ENCODE measurements around the gene OR1L8. TPM values are rescaled to one million over a fixed set of nuclear protein-coding genes. Genes with fewer than 3 reads are reported as not detected.

Gene OR1L8
- total and polyA plus RNA-seq, 2 donors (not counting 3 experiments of a cell fraction or from before 2014, with no cell fraction given) = 0.15 to 1.8 TPM

GRCh38 chr9:122551371-122551770, 31.8 kb downstream of the OR1L8 start:
- CTCF ChIA-PET = interaction anchor here (1.0 kb wide), 1 partner anchor 52 kb away, joined by 3 read pairs; no protein-coding TSS in a partner anchor
- Histone ChIP-seq H3K4me1 (ENCODE audit: control insufficient read depth, extremely low read depth, insufficient read depth, low read length) (no peaks in the 10 kb centered on the region), H3K4me3 (replicated peaks in 1 of 3; ENCODE audit: insufficient read depth in 1 of 3, low read depth in 1 of 3, low read length in 3 of 3) (no peak overlapping the region), H3K27me3 (ENCODE audit: control insufficient read depth in 2 of 2, insufficient read depth in 2 of 2, low read length in 2 of 2) (peaks cover 2 to 3% of the 10 kb centered on the region in 2 experiments), H3K9me3 (replicated peaks; ENCODE audit: control insufficient read depth, insufficient read depth, low read length) (no peaks in the 10 kb centered on the region), H3K9me1 (replicated peaks; ENCODE audit: control insufficient read depth, extremely low read depth, insufficient read depth, low read length) (no peaks in the 10 kb centered on the region), H3K9ac (replicated peaks; ENCODE audit: extremely low read depth, insufficient read depth, low read length) (no peak overlapping the region), H3K79me2 (ENCODE audit: control insufficient read depth, insufficient read depth, low read length) (no peaks in the 10 kb centered on the region), H3K4me2 (ENCODE audit: insufficient read depth, low read length) (no peak overlapping the region), H2AFZ (ENCODE audit: low read depth, low read length) (no peak overlapping the region), H3K27ac (ENCODE audit: insufficient read depth, low read depth, low read length) (no peak overlapping the region), H4K20me1 (replicated peaks; ENCODE audit: control insufficient read depth, extremely low read depth, insufficient read depth, low read length) (no peaks in the 10 kb centered on the region), H3K36me3 (ENCODE audit: control insufficient read depth in 2 of 2, extremely low read depth in 1 of 2, insufficient read depth in 2 of 2, low read length in 2 of 2) (no peaks in the 10 kb centered on the region)
- POLR2A ChIA-PET = no interaction called here
- BruUV-seq (replicated peaks) = no TSS peak
- DNase-seq (ENCODE audit: low read depth, low spot score) (no peak), FAIRE-seq (no peak)
- TF ChIP-seq POLR2A (IDR thresholded peaks at IDR 0.05; ENCODE audit: low read depth, low read length) = no peak
- TF ChIP-seq CTCF (IDR thresholded peaks at IDR 0.05; ENCODE audit: extremely low read depth in 1 of 2, insufficient read depth in 1 of 2, low read depth in 1 of 2, low read length in 2 of 2) = no peak
- TF ChIP-seq GATA2 (IDR thresholded peaks at IDR 0.05; ENCODE audit: insufficient read depth, insufficient read length, low read depth, low read length) = no peak
- intact Hi-C loops (cut with micrococcal nuclease) = no loop called here
- dilution Hi-C loops (cut with MboI; ENCODE audit: extremely low pct_ligation_motif_present, low sequenced_read_pairs) = no loop called here

- H4K20me1 ChIP-seq (replicated peaks; ENCODE audit: control insufficient read depth, extremely low read depth, insufficient read depth, low read length) = no peaks in the 10 kb centered on the region
- ChIA-PET POLR2A (no interaction called here), CTCF (interaction anchor here (0.9 kb wide), 1 partner anchor 11 kb away, joined by 3 read pairs; no protein-coding TSS in a partner anchor)
- DNase-seq (ENCODE audit: low read depth, low spot score) (no peak), FAIRE-seq (no peak)
- no TSS peak for BruUV-seq (replicated peaks)
- no peak overlapping the region for H3K4me2 ChIP-seq (ENCODE audit: insufficient read depth, low read length)
- no peaks in the 10 kb centered on the region for H3K4me1 ChIP-seq (ENCODE audit: control insufficient read depth, extremely low read depth, insufficient read depth, low read length)
- no peak overlapping the region for H3K4me3 ChIP-seq (replicated peaks in 1 of 3; ENCODE audit: insufficient read depth in 1 of 3, low read depth in 1 of 3, low read length in 3 of 3)
- H3K36me3 ChIP-seq (ENCODE audit: control insufficient read depth in 2 of 2, extremely low read depth in 1 of 2, insufficient read depth in 2 of 2, low read length in 2 of 2) = no peaks in the 10 kb centered on the region
- H2AFZ ChIP-seq (ENCODE audit: low read depth, low read length) = no peak overlapping the region
- H3K9ac ChIP-seq (replicated peaks; ENCODE audit: extremely low read depth, insufficient read depth, low read length) = no peak overlapping the region
- H3K9me3 ChIP-seq (replicated peaks; ENCODE audit: control insufficient read depth, insufficient read depth, low read length) = no peaks in the 10 kb centered on the region
- no peak for TF ChIP-seq EZH2 (IDR thresholded peaks at IDR 0.05; ENCODE audit: borderline replicate concordance, low read depth, low read length, severe bottlenecking)
- TF ChIP-seq, protein P1, sequence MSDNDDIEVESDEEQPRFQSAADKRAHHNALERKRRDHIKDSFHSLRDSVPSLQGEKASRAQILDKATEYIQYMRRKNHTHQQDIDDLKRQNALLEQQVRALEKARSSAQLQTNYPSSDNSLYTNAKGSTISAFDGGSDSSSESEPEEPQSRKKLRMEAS (IDR thresholded peaks at IDR 0.05; ENCODE audit: insufficient read depth, insufficient read length) = no peak
- no peak for TF ChIP-seq JUN (IDR thresholded peaks at IDR 0.05; ENCODE audit: borderline replicate concordance, insufficient read depth, insufficient read length, low read depth)
- TF ChIP-seq FOS (IDR thresholded peaks at IDR 0.05; ENCODE audit: borderline replicate concordance, insufficient read depth, low read length) = no peak
- dilution Hi-C loops (cut with MboI; ENCODE audit: extremely low pct_ligation_motif_present, low sequenced_read_pairs) (no loop called here), intact Hi-C loops (cut with micrococcal nuclease) (no loop called here)
- H3K27me3 ChIP-seq (ENCODE audit: control insufficient read depth in 2 of 2, insufficient read depth in 2 of 2, low read length in 2 of 2) = peaks cover 0 to 2% of the 10 kb centered on the region in 2 experiments
- H3K79me2 ChIP-seq (ENCODE audit: control insufficient read depth, insufficient read depth, low read length) = no peaks in the 10 kb centered on the region
- H3K27ac ChIP-seq (ENCODE audit: insufficient read depth, low read depth, low read length) = no peak overlapping the region
- H3K9me1 ChIP-seq (replicated peaks; ENCODE audit: control insufficient read depth, extremely low read depth, insufficient read depth, low read length) = no peaks in the 10 kb centered on the region
Measured at GRCh38 chr9:122546196-122546595, 37.0 kb downstream of the OR1L8 start.

Data from endothelial cell of umbilical vein (primary cell).